UCSD-AML1 (cell line): ENCODE data around the gene RFNG.

ENCODE experiments used
- DNase-seq: peaks from one replicate; lab custom pipeline; 2025; ENCODE audit not compliant: unreplicated experiment; lab: John Stamatoyannopoulos, UW

RFNG gene

GRCh38 chr17:82059272-82060000 is 7.8 kb upstream of the RFNG start:
- DNase-seq = no peak

- no peak for DNase-seq
Measured at GRCh38 chr17:82058855-82059249, 7.2 kb upstream of the RFNG start.

GRCh38 chr17:82058230-82058854 is 6.7 kb upstream of the RFNG start:
- no peak for DNase-seq

- DNase-seq = no peak
Measured at GRCh38 chr17:82056729-82057621, 5.4 kb upstream of the RFNG start.

- DNase-seq = no peak
Measured at GRCh38 chr17:82055965-82056728, 4.5 kb upstream of the RFNG start.

- no peak for DNase-seq
Measured at GRCh38 chr17:82055023-82055964, 3.7 kb upstream of the RFNG start.

GRCh38 chr17:82054351-82055022 is 2.9 kb upstream of the RFNG start:
- DNase-seq = no peak

GRCh38 chr17:82053556-82054263 is 2.1 kb upstream of the RFNG start:
- no peak for DNase-seq

- no peak for DNase-seq
Measured at GRCh38 chr17:82053130-82053529, 1.5 kb upstream of the RFNG start.

GRCh38 chr17:82052638-82053059 is 1.0 kb upstream of the RFNG start:
- DNase-seq = no peak

- DNase-seq = no peak
Measured at GRCh38 chr17:82050761-82051641, 610 bp downstream of the RFNG start.

GRCh38 chr17:82050152-82050760 is 1.4 kb downstream of the RFNG start:
- DNase-seq = no peak

GRCh38 chr17:82049521-82049971 is 2.1 kb downstream of the RFNG start:
- no peak for DNase-seq

GRCh38 chr17:82049106-82049505 is 2.5 kb downstream of the RFNG start:
- DNase-seq = no peak

GRCh38 chr17:82048571-82048971 is 3.0 kb downstream of the RFNG start:
- no peak for DNase-seq

- no peak for DNase-seq
Measured at GRCh38 chr17:82047914-82048570, 3.6 kb downstream of the RFNG start.

- no peak for DNase-seq
Measured at GRCh38 chr17:82047379-82047778, 4.2 kb downstream of the RFNG start.
